C4-2B (cell line): ENCODE results near the gene TMEM18.
A peak's percentile ranks its signal among the peaks of the same experiment; 100 is the strongest.

ENCODE experiments used
- H3K27ac ChIP-seq: fragments of 450-650 bp; 2 replicates; pipeline ENCODE4 v1.5.1; 2017
- CTCF ChIP-seq: fragments of 450-650 bp; conservative IDR thresholded peaks from 2 replicates; pipeline ENCODE4 v1.5.1; 2017; ENCODE audit warnings: mild to moderate bottlenecking
- ZFX ChIP-seq: fragments of 450-650 bp; IDR thresholded peaks from 2 replicates; pipeline ENCODE4 v1.6.1; 2017

TMEM18 gene

GRCh38 chr2:675982-676646, 1.1 kb downstream of the TMEM18 start:
- TF ChIP-seq ZFX, result no peak
- peak; percentile 45 for TF ChIP-seq CTCF
- peak overlapping the region; percentile 99 for H3K27ac ChIP-seq

GRCh38 chr2:675460-675859, 1.7 kb downstream of the TMEM18 start:
- no peak for TF ChIP-seq CTCF
- no peak for TF ChIP-seq ZFX
- H3K27ac ChIP-seq, result peak overlapping the region; percentile 99

GRCh38 chr2:675051-675450, 2.2 kb downstream of the TMEM18 start:
- TF ChIP-seq CTCF, result no peak
- no peak for TF ChIP-seq ZFX
- peak overlapping the region; percentile 99 for H3K27ac ChIP-seq

GRCh38 chr2:674321-674985, 2.8 kb downstream of the TMEM18 start:
- peak overlapping the region; percentile 99; the same call in 1 of the 2 replicates for H3K27ac ChIP-seq

GRCh38 chr2:673615-674320, 3.4 kb downstream of the TMEM18 start:
- TF ChIP-seq CTCF (no peak), ZFX (no peak)

More at GRCh38 chr2:674321-674985, 2.8 kb downstream of the TMEM18 start:
- TF ChIP-seq CTCF, result no peak
- TF ChIP-seq ZFX, result no peak

GRCh38 chr2:673016-673415, 4.2 kb downstream of the TMEM18 start:
- TF ChIP-seq CTCF (no peak), ZFX (no peak)
- no peak overlapping the region for H3K27ac ChIP-seq

More at GRCh38 chr2:673615-674320, 3.4 kb downstream of the TMEM18 start:
- no peak overlapping the region for H3K27ac ChIP-seq

GRCh38 chr2:672606-672905, 4.7 kb downstream of the TMEM18 start:
- no peak overlapping the region for H3K27ac ChIP-seq
- TF ChIP-seq ZFX (no peak), CTCF (no peak)
